CD4-positive, CD25-positive, alpha-beta regulatory T cell (primary cell): ENCODE data around the gene RAD51B. TPM values are rescaled to one million over a fixed set of nuclear protein-coding genes. Genes with fewer than 3 reads are reported as not detected.

Experiments
- ATAC-seq, 2 donors: fragments of 150-1000 bp; cut with Tn5 transposase; one replicate each; pipeline ENCODE4 v1.10.0; 2021; ENCODE audit warnings: low read depth in 2 of 2, moderate number of reproducible peaks in 2 of 2, moderate library complexity in 1 of 2
- DNase-seq, 3 donors: peaks; one replicate each; pipeline versions ENCODE4 v3.0.0 to v3.0.0-alpha.2; 2012 to 2022; ENCODE audit warnings: mixed read lengths in 1 of 3
- H3K27ac ChIP-seq: one replicate; pipeline ENCODE4 v1.7.0; 2013; ENCODE audit warnings: mild to moderate bottlenecking, low read length; ENCODE audit not compliant: insufficient read depth, poor library complexity, severe bottlenecking
- H3K27me3 ChIP-seq: one replicate; pipeline ENCODE4 v1.7.0; 2013; ENCODE audit warnings: low read length; ENCODE audit not compliant: control insufficient read depth, insufficient read depth
- H3K36me3 ChIP-seq: one replicate; pipeline ENCODE4 v1.7.0; 2013; ENCODE audit warnings: mild to moderate bottlenecking, low read length, moderate library complexity; ENCODE audit not compliant: control insufficient read depth, insufficient read depth
- H3K4me1 ChIP-seq: 2 replicates; pipeline ENCODE4 v1.7.0; 2013; ENCODE audit warnings: mild to moderate bottlenecking, low read length; ENCODE audit not compliant: insufficient read depth, control insufficient read depth, poor library complexity, severe bottlenecking
- H3K4me3 ChIP-seq: one replicate; pipeline ENCODE4 v1.7.0; 2013; ENCODE audit warnings: low read depth, mild to moderate bottlenecking, low read length, moderate library complexity
- H3K9me3 ChIP-seq, 2 experiments: 1 replicate in 1 of 2; 2 replicates in 1 of 2; pipeline ENCODE4 v1.7.0; 2013; ENCODE audit warnings: low read length in 2 of 2, mild to moderate bottlenecking in 1 of 2, moderate library complexity in 1 of 2; ENCODE audit not compliant: control insufficient read depth in 2 of 2
- H3K27ac Mint-ChIP-seq, 3 donors: one replicate each; pipeline ENCODE4 v1.8.0; 2020 to 2022; ENCODE audit warnings: mild to moderate bottlenecking in 3 of 3, mixed read lengths in 3 of 3, moderate library complexity in 2 of 3
- H3K27me3 Mint-ChIP-seq: one replicate; pipeline ENCODE4 v1.8.0; 2022; ENCODE audit warnings: mild to moderate bottlenecking, mixed read lengths
- H3K36me3 Mint-ChIP-seq: one replicate; pipeline ENCODE4 v1.8.0; 2020; ENCODE audit warnings: mixed read lengths
- H3K4me1 Mint-ChIP-seq, 4 donors: one replicate each; pipeline ENCODE4 v1.8.0; 2020 to 2022; ENCODE audit warnings: mixed read lengths in 4 of 4, mild to moderate bottlenecking in 1 of 4
- H3K4me3 Mint-ChIP-seq, 4 donors: one replicate each; pipeline ENCODE4 v1.8.0; 2020 to 2022; ENCODE audit warnings: mild to moderate bottlenecking in 4 of 4, mixed read lengths in 4 of 4, moderate library complexity in 3 of 4
- H3K9me3 Mint-ChIP-seq, 7 donors: one replicate each; pipeline ENCODE4 v1.8.0; 2020 to 2022; ENCODE audit warnings: mixed read lengths in 7 of 7, mild to moderate bottlenecking in 3 of 7, moderate library complexity in 2 of 7
- polyA plus RNA-seq, 4 donors: library from polyadenylated mRNA; unstranded; fragments of 300-500 nt; fragmentation: Illumina TruSeq; gene quantifications; one replicate each; pipeline ENCODE4 v1.2.3, GENCODE V29; 2021
- total RNA-seq: library from RNA; stranded (reverse); gene quantifications from one replicate; pipeline ENCODE4 v1.2.3, GENCODE V29; 2022

RAD51B gene
- total and polyA plus RNA-seq, 5 donors from 2014 or later = 19.1 to 40.2 (median 28.1) TPM

DNA sequence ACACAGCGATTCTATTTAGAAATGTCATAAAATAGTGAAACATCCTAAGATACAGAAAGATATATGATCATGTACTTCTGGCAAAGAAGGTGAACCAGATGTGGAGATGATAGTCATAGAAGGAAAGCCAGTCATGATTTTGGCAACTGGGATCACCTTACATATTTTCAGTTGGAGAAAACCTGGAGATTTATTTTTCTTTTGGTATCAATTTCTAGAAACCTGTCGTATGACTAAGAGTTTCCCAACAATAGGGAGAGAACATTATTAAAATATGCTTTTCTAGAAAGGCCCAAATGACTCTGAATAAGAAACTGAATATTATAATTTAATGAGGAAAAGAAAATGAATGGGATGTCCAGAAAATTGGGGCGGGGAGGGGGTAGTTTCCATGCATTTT lies 576.9 kb downstream of the RAD51B start:
- Mint-ChIP-seq H3K36me3 (peaks cover 12% of the 10 kb centered on the region), H3K27me3 (no peaks in the 10 kb centered on the region), H3K27ac (peak overlapping the region in 1 of 3 donors; percentile 34), H3K4me1 (peaks cover 18 to 32% (median 20%) of the 10 kb centered on the region in 4 donors), H3K9me3 (no peaks in the 10 kb centered on the region), H3K4me3 (no peak overlapping the region)
- Histone ChIP-seq H3K27me3 (no peaks in the 10 kb centered on the region), H3K9me3 (no peaks in the 10 kb centered on the region), H3K4me1 (peaks cover 16% of the 10 kb centered on the region), H3K4me3 (no peak overlapping the region), H3K27ac (no peak overlapping the region), H3K36me3 (no peaks in the 10 kb centered on the region)
- no peak for ATAC-seq
- DNase-seq = no peak

DNA sequence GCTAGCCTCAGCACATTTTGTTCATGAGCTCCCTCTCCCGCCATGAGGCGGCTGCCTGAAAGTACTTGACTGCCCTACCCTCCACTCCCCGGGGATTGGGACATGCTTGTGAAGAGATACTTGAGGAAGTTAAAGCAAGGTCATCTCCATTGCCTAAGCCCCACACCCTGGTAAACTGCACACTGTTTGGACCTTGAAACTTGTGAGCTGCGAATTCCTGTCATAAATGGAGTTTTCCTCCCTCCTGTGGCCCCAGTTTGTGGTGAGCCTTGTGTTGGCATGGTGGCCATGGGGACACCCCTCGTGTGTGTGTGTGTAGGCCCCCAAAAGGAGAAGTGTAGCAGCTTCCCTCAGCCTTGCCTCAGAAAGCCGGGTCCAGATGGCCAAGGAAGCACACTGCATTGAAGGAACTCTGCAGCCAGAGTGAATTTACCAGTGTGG lies 577.8 kb downstream of the RAD51B start:
- Histone ChIP-seq H3K27ac (no peak overlapping the region), H3K4me3 (no peak overlapping the region), H3K27me3 (no peaks in the 10 kb centered on the region), H3K4me1 (peaks cover 21% of the 10 kb centered on the region), H3K36me3 (no peaks in the 10 kb centered on the region), H3K9me3 (no peaks in the 10 kb centered on the region)
- no peaks in the 10 kb centered on the region for H3K9me3 Mint-ChIP-seq
- peaks cover 12% of the 10 kb centered on the region for H3K36me3 Mint-ChIP-seq
- H3K27ac Mint-ChIP-seq = no peak overlapping the region
- H3K4me3 Mint-ChIP-seq = no peak overlapping the region
- H3K27me3 Mint-ChIP-seq = no peaks in the 10 kb centered on the region
- H3K4me1 Mint-ChIP-seq = peaks cover 23 to 40% (median 26%) of the 10 kb centered on the region in 4 donors
- DNase-seq = no peak
- ATAC-seq = no peak

DNA sequence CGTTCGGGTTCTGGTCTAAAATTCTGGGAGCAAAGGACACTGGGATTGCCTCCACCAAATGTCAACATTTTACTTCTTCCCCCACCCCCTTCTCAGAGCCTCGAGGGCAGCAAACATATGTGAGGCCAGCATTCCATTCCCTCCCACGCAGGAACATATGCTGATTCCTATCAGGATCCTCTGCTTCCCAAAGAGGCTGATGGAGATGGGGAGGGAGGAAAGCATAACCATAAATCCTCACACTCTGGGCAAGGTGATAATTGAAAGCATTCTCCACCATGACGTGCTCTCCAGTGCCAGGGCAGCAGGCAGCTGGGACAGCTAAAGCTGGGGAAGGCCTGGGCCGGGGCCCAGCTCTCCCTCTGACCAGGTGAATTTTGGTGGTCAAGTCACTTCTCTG lies 578.2 kb downstream of the RAD51B start:
- DNase-seq = no peak
- Mint-ChIP-seq H3K4me1 (peaks cover 23 to 40% (median 29%) of the 10 kb centered on the region in 4 donors), H3K27me3 (no peaks in the 10 kb centered on the region), H3K9me3 (no peaks in the 10 kb centered on the region), H3K36me3 (peaks cover 12% of the 10 kb centered on the region), H3K27ac (no peak overlapping the region), H3K4me3 (no peak overlapping the region)
- Histone ChIP-seq H3K36me3 (no peaks in the 10 kb centered on the region), H3K4me3 (no peak overlapping the region), H3K9me3 (no peaks in the 10 kb centered on the region), H3K27me3 (no peaks in the 10 kb centered on the region), H3K27ac (no peak overlapping the region), H3K4me1 (peaks cover 21% of the 10 kb centered on the region)
- ATAC-seq = no peak

DNA sequence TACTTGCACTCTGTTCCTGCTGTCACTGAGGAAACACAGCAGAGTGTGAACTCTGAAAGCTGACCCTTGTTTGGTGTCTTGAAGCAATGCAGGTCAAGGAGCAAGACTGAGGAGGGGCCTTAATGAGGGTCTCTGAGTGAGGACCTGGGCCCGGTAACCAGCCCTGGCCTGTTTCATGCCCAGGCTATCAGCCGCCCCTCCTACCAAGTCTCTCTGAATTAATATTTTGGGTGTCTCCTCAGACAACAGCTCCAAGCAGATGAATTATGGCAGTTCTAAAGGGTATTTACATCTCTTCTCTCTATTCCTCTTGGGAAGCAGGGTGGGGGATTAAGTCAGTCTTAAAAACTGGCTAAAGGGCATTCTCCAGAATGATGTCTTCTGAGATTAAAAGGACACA lies 578.8 kb downstream of the RAD51B start:
- Mint-ChIP-seq H3K4me1 (peaks cover 23 to 40% (median 34%) of the 10 kb centered on the region in 4 donors), H3K36me3 (peaks cover 12% of the 10 kb centered on the region), H3K27ac (peak overlapping the region in 2 of 3 donors; percentile 16 to 47), H3K27me3 (no peaks in the 10 kb centered on the region), H3K9me3 (no peaks in the 10 kb centered on the region), H3K4me3 (no peak overlapping the region)
- no peaks in the 10 kb centered on the region for H3K36me3 ChIP-seq
- DNase-seq = no peak
- H3K27me3 ChIP-seq = no peaks in the 10 kb centered on the region
- H3K4me1 ChIP-seq = peaks cover 27% of the 10 kb centered on the region
- ATAC-seq = no peak
- no peaks in the 10 kb centered on the region for H3K9me3 ChIP-seq
- H3K4me3 ChIP-seq = no peak overlapping the region
- H3K27ac ChIP-seq = no peak overlapping the region

DNA sequence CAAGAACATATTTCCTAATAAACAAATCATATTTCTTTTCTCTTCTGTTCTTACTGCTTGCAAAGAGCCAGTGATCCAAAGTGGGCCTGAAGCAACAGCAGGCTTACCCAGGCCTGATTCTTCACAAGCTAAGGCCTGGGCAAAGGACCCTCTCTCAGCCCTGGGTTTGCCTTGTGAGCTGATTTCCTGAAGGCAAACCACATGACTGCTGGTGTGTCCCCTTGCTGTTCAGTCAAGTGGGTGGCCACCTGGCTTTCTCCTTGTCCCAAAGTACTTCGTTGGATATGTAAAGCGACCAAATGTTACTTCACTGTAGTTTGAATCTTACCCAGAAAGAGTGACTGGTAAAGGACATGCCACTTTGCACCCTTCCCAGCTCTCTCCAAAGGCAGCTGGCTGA lies 580.4 kb downstream of the RAD51B start:
- Histone ChIP-seq H3K27ac (no peak overlapping the region), H3K27me3 (no peaks in the 10 kb centered on the region), H3K4me3 (no peak overlapping the region), H3K4me1 (peaks cover 42% of the 10 kb centered on the region), H3K9me3 (no peaks in the 10 kb centered on the region), H3K36me3 (no peaks in the 10 kb centered on the region)
- Mint-ChIP-seq H3K4me3 (no peak overlapping the region), H3K27ac (peak overlapping the region in 2 of 3 donors; percentile 15 to 51), H3K27me3 (no peaks in the 10 kb centered on the region), H3K4me1 (peaks cover 31 to 53% (median 50%) of the 10 kb centered on the region in 4 donors), H3K9me3 (no peaks in the 10 kb centered on the region), H3K36me3 (peaks cover 9% of the 10 kb centered on the region)
- ATAC-seq (no peak), DNase-seq (no peak)

DNA sequence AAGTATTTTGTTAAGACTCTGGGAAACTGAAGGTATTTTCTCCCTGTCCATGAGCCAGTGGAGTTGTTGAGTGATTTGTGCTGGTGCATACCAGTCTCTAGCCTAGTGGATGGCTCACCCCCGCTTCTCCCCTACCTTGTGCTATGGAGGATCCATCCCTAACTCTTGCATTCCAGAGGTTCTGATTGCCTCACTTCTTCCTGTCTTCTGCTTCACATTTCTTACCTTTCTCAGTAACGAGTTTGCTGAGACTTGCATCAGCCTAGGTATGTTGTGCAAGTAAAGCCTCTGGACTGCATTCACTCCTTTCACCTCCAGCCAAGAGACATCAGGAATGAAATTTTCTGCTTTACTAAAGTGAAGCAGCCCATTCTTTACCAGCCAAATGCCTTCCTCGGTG lies 581.7 kb downstream of the RAD51B start:
- peaks cover 36 to 64% (median 56%) of the 10 kb centered on the region in 4 donors for H3K4me1 Mint-ChIP-seq
- Histone ChIP-seq H3K27ac (peak overlapping the region; percentile 30), H3K9me3 (no peaks in the 10 kb centered on the region), H3K4me1 (peaks cover 42% of the 10 kb centered on the region), H3K36me3 (no peaks in the 10 kb centered on the region), H3K4me3 (peak overlapping the region; percentile 6), H3K27me3 (no peaks in the 10 kb centered on the region)
- ATAC-seq = no peak
- no peaks in the 10 kb centered on the region for H3K36me3 Mint-ChIP-seq
- no peak for DNase-seq
- no peaks in the 10 kb centered on the region for H3K9me3 Mint-ChIP-seq
- H3K4me3 Mint-ChIP-seq = peak overlapping the region in 1 of 4 donors; percentile 11
- H3K27ac Mint-ChIP-seq = peak overlapping the region; percentile 39 to 92 (median 74)
- no peaks in the 10 kb centered on the region for H3K27me3 Mint-ChIP-seq

DNA sequence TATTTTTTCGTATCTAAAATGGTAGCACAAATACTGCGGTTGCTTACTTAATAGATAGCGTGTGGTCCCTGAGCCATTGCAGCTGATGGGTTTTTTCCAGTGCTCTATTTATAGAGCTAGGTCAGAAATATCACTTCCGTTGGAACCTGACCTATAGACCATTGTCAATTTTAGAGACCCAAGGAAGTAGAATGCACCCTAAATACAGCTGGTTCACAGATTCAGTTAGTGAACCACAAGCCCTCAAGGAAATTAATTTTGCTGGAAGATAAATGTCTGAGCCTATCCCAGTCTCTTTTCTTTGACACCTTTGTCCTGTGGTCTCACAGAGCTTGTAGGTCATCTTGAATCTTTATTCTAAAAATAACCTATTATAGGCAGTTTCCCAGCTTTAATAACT lies 582.3 kb downstream of the RAD51B start:
- no peak for ATAC-seq
- H3K4me3 Mint-ChIP-seq = peak overlapping the region in 1 of 4 donors; percentile 7
- Histone ChIP-seq H3K27ac (peak overlapping the region; percentile 30), H3K4me3 (no peak overlapping the region), H3K27me3 (no peaks in the 10 kb centered on the region), H3K9me3 (no peaks in the 10 kb centered on the region), H3K36me3 (no peaks in the 10 kb centered on the region), H3K4me1 (peaks cover 42% of the 10 kb centered on the region)
- no peaks in the 10 kb centered on the region for H3K27me3 Mint-ChIP-seq
- peak overlapping the region in 1 of 3 donors; percentile 81 for H3K27ac Mint-ChIP-seq
- H3K4me1 Mint-ChIP-seq = peaks cover 36 to 64% (median 56%) of the 10 kb centered on the region in 4 donors
- no peaks in the 10 kb centered on the region for H3K36me3 Mint-ChIP-seq
- H3K9me3 Mint-ChIP-seq = no peaks in the 10 kb centered on the region
- peak in 1 of 3 donors; percentile 37 for DNase-seq

DNA sequence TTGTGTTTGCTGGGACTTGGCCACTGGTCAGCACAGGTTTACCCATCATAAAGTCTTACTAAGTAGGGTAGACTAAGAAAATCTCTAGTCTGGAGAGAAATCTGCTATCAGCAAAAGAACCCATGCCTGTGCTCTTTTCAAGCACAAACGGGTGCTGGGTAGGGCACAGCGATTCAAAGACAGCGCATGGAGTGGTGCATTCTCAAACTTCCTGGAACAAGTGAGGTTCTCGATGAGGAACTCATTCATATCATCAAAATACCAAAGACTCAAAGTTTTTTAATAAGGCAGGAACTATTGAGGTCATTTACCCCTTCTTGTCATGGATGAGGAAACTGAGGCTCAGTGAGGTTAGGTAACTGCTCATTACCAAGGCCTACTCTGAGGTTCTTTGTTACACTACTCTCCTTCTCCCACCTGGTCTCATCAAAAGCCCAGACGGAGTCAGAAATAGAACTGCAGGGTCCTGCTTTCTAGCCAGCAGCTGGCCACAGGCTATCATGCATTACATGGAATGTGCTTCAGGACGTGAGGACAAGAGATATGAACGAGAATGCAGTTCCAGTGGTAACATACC lies 583.0 kb downstream of the RAD51B start:
- DNase-seq = no peak
- no peaks in the 10 kb centered on the region for H3K27me3 ChIP-seq
- H3K9me3 ChIP-seq = no peaks in the 10 kb centered on the region
- H3K9me3 Mint-ChIP-seq = no peaks in the 10 kb centered on the region
- ATAC-seq = no peak
- no peaks in the 10 kb centered on the region for H3K36me3 ChIP-seq
- peaks cover 42% of the 10 kb centered on the region for H3K4me1 ChIP-seq
- H3K27ac Mint-ChIP-seq = peak overlapping the region in 2 of 3 donors; percentile 53 to 81
- H3K36me3 Mint-ChIP-seq = no peaks in the 10 kb centered on the region
- no peak overlapping the region for H3K4me3 ChIP-seq
- no peak overlapping the region for H3K27ac ChIP-seq
- peaks cover 36 to 68% (median 59%) of the 10 kb centered on the region in 4 donors for H3K4me1 Mint-ChIP-seq
- no peaks in the 10 kb centered on the region for H3K27me3 Mint-ChIP-seq
- peak overlapping the region in 2 of 4 donors; percentile 7 to 21 for H3K4me3 Mint-ChIP-seq
